ENCODE results near the gene PROCA1. TPM values are rescaled to one million over a fixed set of nuclear protein-coding genes. Genes with fewer than 3 reads are reported as not detected.

Gene PROCA1
- total RNA-seq, 2 experiments from 2014 or later: 4.5 to 4.6 TPM

- no TSS peak for BruUV-seq (replicated peaks)
- Histone ChIP-seq H3K36me3 (ENCODE audit: insufficient read depth, low read length) (peaks cover 88% of the 10 kb centered on the region), H3K4me2 (ENCODE audit: low read length) (no peak overlapping the region), H3K79me2 (ENCODE audit: insufficient read depth, low read depth, low read length) (no peaks in the 10 kb centered on the region), H2AFZ (ENCODE audit: low read length) (no peak overlapping the region), H3K27ac (ENCODE audit: low read depth, low read length, poor library complexity, severe bottlenecking) (no peak overlapping the region), H3K4me3 (ENCODE audit: low read depth, low read length, poor library complexity, severe bottlenecking) (no peak overlapping the region), H3K4me1 (ENCODE audit: insufficient read depth, low read length, poor library complexity, severe bottlenecking) (no peaks in the 10 kb centered on the region), H3K9me2 (ENCODE audit: insufficient read depth, low read length) (no peaks in the 10 kb centered on the region), H4K20me1 (ENCODE audit: insufficient read depth, low read length) (no peaks in the 10 kb centered on the region), H3K9me3 (ENCODE audit: low read length) (no peaks in the 10 kb centered on the region)
- no peak for DNase-seq (ENCODE audit: low spot score)
- TF ChIP-seq CTCF (conservative IDR thresholded peaks at IDR 0.05; ENCODE audit: low read length) (no peak), EZH2phosphoT487 (IDR thresholded peaks at IDR 0.05; ENCODE audit: borderline replicate concordance, low read depth, low read length) (no peak)
- intact Hi-C loops (cut with micrococcal nuclease; ENCODE audit: unreplicated experiment): loop anchor here (10.0 kb wide), 1 partner anchor 64 kb away; no protein-coding TSS in a partner anchor
- CTCF ChIA-PET (ENCODE audit: unreplicated experiment): no interaction called here
- POLR2A ChIA-PET: interaction anchor here (1.3 kb wide), 1 partner anchor 11 kb away, joined by 3 read pairs; no protein-coding TSS in a partner anchor
Measured at GRCh38 chr17:28688481-28688880, 23.2 kb downstream of the PROCA1 start.

GRCh38 chr17:28686296-28686695, 25.4 kb downstream of the PROCA1 start:
- no peak overlapping the region for H3K27ac ChIP-seq (ENCODE audit: low read depth, low read length, poor library complexity, severe bottlenecking)
- ChIA-PET POLR2A (interaction anchor here (0.5 kb wide), 1 partner anchor 170 kb away, joined by 3 read pairs; no protein-coding TSS in a partner anchor), CTCF (ENCODE audit: unreplicated experiment) (no interaction called here)
- peaks cover 97% of the 10 kb centered on the region for H3K36me3 ChIP-seq (ENCODE audit: insufficient read depth, low read length)
- H3K9me3 ChIP-seq (ENCODE audit: low read length): no peaks in the 10 kb centered on the region
- no peak for DNase-seq (ENCODE audit: low spot score)
- no peaks in the 10 kb centered on the region for H3K4me1 ChIP-seq (ENCODE audit: insufficient read depth, low read length, poor library complexity, severe bottlenecking)
- H3K79me2 ChIP-seq (ENCODE audit: insufficient read depth, low read depth, low read length): no peaks in the 10 kb centered on the region
- intact Hi-C loops (cut with micrococcal nuclease; ENCODE audit: unreplicated experiment): loop anchor here (10.0 kb wide), 1 partner anchor 61 kb away; no protein-coding TSS in a partner anchor
- no peak overlapping the region for H2AFZ ChIP-seq (ENCODE audit: low read length)
- TF ChIP-seq CTCF (conservative IDR thresholded peaks at IDR 0.05; ENCODE audit: low read length) (no peak), EZH2phosphoT487 (IDR thresholded peaks at IDR 0.05; ENCODE audit: borderline replicate concordance, low read depth, low read length) (no peak)
- no peak overlapping the region for H3K4me2 ChIP-seq (ENCODE audit: low read length)
- no TSS peak for BruUV-seq (replicated peaks)
- no peak overlapping the region for H3K4me3 ChIP-seq (ENCODE audit: low read depth, low read length, poor library complexity, severe bottlenecking)
- H3K9me2 ChIP-seq (ENCODE audit: insufficient read depth, low read length): no peaks in the 10 kb centered on the region
- no peaks in the 10 kb centered on the region for H4K20me1 ChIP-seq (ENCODE audit: insufficient read depth, low read length)

- no TSS peak for BruUV-seq (replicated peaks)
Measured at GRCh38 chr17:28685366-28685765, 26.3 kb downstream of the PROCA1 start.

More at GRCh38 chr17:28685366-28685765, 26.3 kb downstream of the PROCA1 start:
- no peak for TF ChIP-seq CTCF (conservative IDR thresholded peaks at IDR 0.05; ENCODE audit: low read length)
- TF ChIP-seq EZH2phosphoT487 (IDR thresholded peaks at IDR 0.05; ENCODE audit: borderline replicate concordance, low read depth, low read length): no peak
- H3K36me3 ChIP-seq (ENCODE audit: insufficient read depth, low read length): peaks cover 97% of the 10 kb centered on the region
- H3K4me3 ChIP-seq (ENCODE audit: low read depth, low read length, poor library complexity, severe bottlenecking): no peak overlapping the region
- no peaks in the 10 kb centered on the region for H3K9me2 ChIP-seq (ENCODE audit: insufficient read depth, low read length)
- H3K4me2 ChIP-seq (ENCODE audit: low read length): no peak overlapping the region
- no peaks in the 10 kb centered on the region for H4K20me1 ChIP-seq (ENCODE audit: insufficient read depth, low read length)
- H3K79me2 ChIP-seq (ENCODE audit: insufficient read depth, low read depth, low read length): no peaks in the 10 kb centered on the region
- no peaks in the 10 kb centered on the region for H3K4me1 ChIP-seq (ENCODE audit: insufficient read depth, low read length, poor library complexity, severe bottlenecking)
- intact Hi-C loops (cut with micrococcal nuclease; ENCODE audit: unreplicated experiment): loop anchor here (10.0 kb wide), 1 partner anchor 61 kb away; no protein-coding TSS in a partner anchor
- POLR2A ChIA-PET: no interaction called here
- no peak overlapping the region for H2AFZ ChIP-seq (ENCODE audit: low read length)
- no peak for DNase-seq (ENCODE audit: low spot score)
- no peaks in the 10 kb centered on the region for H3K9me3 ChIP-seq (ENCODE audit: low read length)
- CTCF ChIA-PET (ENCODE audit: unreplicated experiment): no interaction called here
- no peak overlapping the region for H3K27ac ChIP-seq (ENCODE audit: low read depth, low read length, poor library complexity, severe bottlenecking)

All from OCI-LY7 (cell line).